Thymus (tissue), 11 donors: Measurements from ENCODE around the gene KIF24. TPM values are rescaled to one million over a fixed set of nuclear protein-coding genes. Genes with fewer than 3 reads are reported as not detected.

Source experiments
- DNase-seq, 9 donors: peaks; one replicate each; pipeline ENCODE4 v3.0.0-alpha.2; 2013; ENCODE audit warnings: low spot score in 9 of 9, low read depth in 6 of 9, missing footprints in 1 of 9
- H3K27ac ChIP-seq, 2 donors: one replicate each; pipeline ENCODE4 v1.5.1; 2013; ENCODE audit warnings: control low read depth in 1 of 2, low read depth in 1 of 2, low read length in 1 of 2, mild to moderate bottlenecking in 1 of 2, moderate library complexity in 1 of 2
- H3K27me3 ChIP-seq, 2 donors: one replicate each; pipeline ENCODE4 v1.5.1; 2013; ENCODE audit warnings: low read length in 1 of 2; ENCODE audit not compliant: control insufficient read depth in 2 of 2, insufficient read depth in 1 of 2
- H3K36me3 ChIP-seq, 2 donors: one replicate each; pipeline ENCODE4 v1.5.1; 2013; ENCODE audit warnings: low read length in 1 of 2, mild to moderate bottlenecking in 1 of 2, moderate library complexity in 1 of 2; ENCODE audit not compliant: control insufficient read depth in 2 of 2, insufficient read depth in 2 of 2
- H3K4me1 ChIP-seq, 2 donors: one replicate each; pipeline ENCODE4 v1.5.1; 2013; ENCODE audit warnings: low read length in 2 of 2; ENCODE audit not compliant: control insufficient read depth in 2 of 2, insufficient read depth in 2 of 2
- H3K4me3 ChIP-seq, 2 donors: one replicate each; pipeline ENCODE4 v1.5.1; 2013; ENCODE audit warnings: low read length in 2 of 2, control low read depth in 1 of 2, mild to moderate bottlenecking in 1 of 2
- H3K9me3 ChIP-seq, 2 donors: one replicate each; pipeline ENCODE4 v1.5.1; 2013; ENCODE audit warnings: low read length in 1 of 2, mild to moderate bottlenecking in 1 of 2; ENCODE audit not compliant: control insufficient read depth in 2 of 2, insufficient read depth in 1 of 2
- WGBS: extraction: QIAGEN DNeasy Blood & Tissue Kit; methylation state at CpG from one replicate; pipeline ENCODE4 v1.1.7; 2013; 5-methylcytosine and 5-hydroxymethylcytosine counted together
- polyA plus RNA-seq: library from polyadenylated mRNA; stranded (reverse); fragments of 200-250 nt; gene quantifications from one replicate; pipeline ENCODE4 v1.2.3, GENCODE V29; 2013
- total RNA-seq: library from RNA; stranded (reverse); fragments of 120-200 nt; gene quantifications from one replicate; pipeline ENCODE4 v1.2.4, GENCODE V29; 2013
- donor health status: healthy.

The KIF24 gene
- total and polyA plus RNA-seq, 2 donors = 0.57 to 4.5 TPM

- no peaks in the 10 kb centered on the region for H3K27me3 ChIP-seq
- H3K9me3 ChIP-seq = no peaks in the 10 kb centered on the region
- no peak for DNase-seq
- H3K4me1 ChIP-seq = no peaks in the 10 kb centered on the region
- peaks cover 3 to 8% of the 10 kb centered on the region in 2 donors for H3K36me3 ChIP-seq
- H3K4me3 ChIP-seq = no peak overlapping the region
- WGBS = 98% methylated on average over 2 of the region's 2 CpGs
- H3K27ac ChIP-seq = no peak overlapping the region
Measured at GRCh38 chr9:34289159-34289558, 39.9 kb downstream of the KIF24 start.

GRCh38 chr9:34282096-34282495, 47.0 kb downstream of the KIF24 start:
- peaks cover 3 to 14% of the 10 kb centered on the region in 2 donors for H3K36me3 ChIP-seq
- WGBS = 93% methylated on average over 1 of the region's 1 CpG
- no peak overlapping the region for H3K27ac ChIP-seq
- no peaks in the 10 kb centered on the region for H3K9me3 ChIP-seq
- H3K27me3 ChIP-seq = no peaks in the 10 kb centered on the region
- H3K4me1 ChIP-seq = peaks cover 4 to 6% of the 10 kb centered on the region in 2 donors
- H3K4me3 ChIP-seq = no peak overlapping the region
- DNase-seq = no peak

- no peaks in the 10 kb centered on the region for H3K9me3 ChIP-seq
- peaks cover 4 to 6% of the 10 kb centered on the region in 2 donors for H3K4me1 ChIP-seq
- no peak overlapping the region for H3K4me3 ChIP-seq
- 95% methylated on average over 3 of the region's 3 CpGs for WGBS
- no peaks in the 10 kb centered on the region for H3K27me3 ChIP-seq
- DNase-seq = no peak
- no peak overlapping the region for H3K27ac ChIP-seq
- peaks cover 3 to 6% of the 10 kb centered on the region in 2 donors for H3K36me3 ChIP-seq
Measured at GRCh38 chr9:34279411-34279810, 49.7 kb downstream of the KIF24 start.

Other genes with a start within 250 kb of the KIF24 start
- gene DCAF12, start 202.6 kb downstream of the KIF24 start, total RNA-seq = 18.6 TPM
- 17.9 TPM for gene DCAF12, start 202.6 kb downstream of the KIF24 start, polyA plus RNA-seq
- 19.3 TPM for gene UBAP1, start 150.2 kb downstream of the KIF24 start, total RNA-seq
- 40.1 TPM for gene UBAP1, start 150.2 kb downstream of the KIF24 start, polyA plus RNA-seq
- 20.3 TPM for gene NUDT2, start 301 bp upstream of the KIF24 start, total RNA-seq
- gene NUDT2, start 301 bp upstream of the KIF24 start, polyA plus RNA-seq = 33.9 TPM
- 0.52 TPM for gene MYORG, start 47.6 kb upstream of the KIF24 start, total RNA-seq
- 1.3 TPM for gene MYORG, start 47.6 kb upstream of the KIF24 start, polyA plus RNA-seq
- gene FAM219A, start 129.3 kb upstream of the KIF24 start, total RNA-seq = 3.1 TPM
- gene FAM219A, start 129.3 kb upstream of the KIF24 start, polyA plus RNA-seq = 9.7 TPM
- 0.38 TPM for gene DNAI1, start 129.5 kb upstream of the KIF24 start, total RNA-seq
- gene DNAI1, start 129.5 kb upstream of the KIF24 start, polyA plus RNA-seq = 0.75 TPM
- gene ENHO, start 193.7 kb upstream of the KIF24 start, total RNA-seq = 0.47 TPM
- gene ENHO, start 193.7 kb upstream of the KIF24 start, polyA plus RNA-seq = 3.7 TPM